Left ventricle myocardium inferior (tissue), 1 donor: ENCODE data around the gene MT1E. TPM values are rescaled to one million over a fixed set of nuclear protein-coding genes. Genes with fewer than 3 reads are reported as not detected.

Experiments used
- DNase-seq: peaks from one replicate; pipeline ENCODE4 v3.0.0-alpha.2; 2020
- H3K27ac ChIP-seq: fragments of 200-600 bp; replicated peaks from 2 replicates; pipeline ENCODE4 v1.8.0; 2021
- H3K27me3 ChIP-seq: fragments of 200-600 bp; 2 replicates; pipeline ENCODE4 v1.8.0; 2021; ENCODE audit warnings: low read depth
- H3K36me3 ChIP-seq: fragments of 200-600 bp; 2 replicates; pipeline ENCODE4 v1.8.0; 2021
- H3K4me1 ChIP-seq: fragments of 200-600 bp; 2 replicates; pipeline ENCODE4 v1.8.0; 2021
- H3K4me3 ChIP-seq: fragments of 200-600 bp; 2 replicates; pipeline ENCODE4 v1.8.0; 2021; ENCODE audit warnings: mild to moderate bottlenecking, moderate library complexity
- H3K9me3 ChIP-seq: fragments of 200-600 bp; replicated peaks from 2 replicates; pipeline ENCODE4 v1.8.0; 2021
- intact Hi-C: fragments of 100-400 bp; cut with micrococcal nuclease; formaldehyde crosslinking; loops from one replicate; pipeline ENCODE4 v1.11.0; 2022
- total RNA-seq: library from RNA; stranded (reverse); fragmentation: NEBNext Ultra II Directional; extraction: Animal tissue kit (Norgen Biotek cat#: 25700); gene quantifications from one replicate; pipeline ENCODE4 v1.2.1, GENCODE V29; 2021
- TF ChIP-seq, protein P1 (sequence below): fragments of 200-600 bp; IDR thresholded peaks from 2 replicates; pipeline ENCODE4 v1.8.0; 2021; ENCODE audit warnings: antibody characterized with exemption, mild to moderate bottlenecking, borderline replicate concordance
- donor health status: DM: no; HTN: yes; CAD: no; lungs with severe emphysema.

The MT1E gene
- total RNA-seq, 1 donor from 2014 or later: 126 TPM

DNA sequence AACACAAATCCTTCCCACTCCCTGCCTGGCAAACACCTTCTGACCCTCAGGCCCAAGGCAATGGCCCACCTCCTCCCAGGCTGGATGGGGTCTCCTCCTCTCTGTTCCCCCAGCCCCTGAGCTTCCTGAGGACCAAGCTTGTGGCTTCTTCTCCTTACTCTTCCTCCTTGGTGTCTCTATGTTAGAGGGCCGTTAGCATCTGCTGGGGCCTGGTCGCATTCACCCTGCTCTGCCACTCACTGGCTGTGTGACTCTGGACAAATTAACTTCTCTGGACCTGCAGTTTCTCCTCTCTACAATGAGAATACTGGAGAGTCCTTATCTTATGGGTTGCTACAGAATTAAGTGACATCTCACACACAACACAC, 17.9 kb upstream of the MT1E start:
- no peaks in the 10 kb centered on the region for H3K9me3 ChIP-seq
- TF ChIP-seq, protein P1, sequence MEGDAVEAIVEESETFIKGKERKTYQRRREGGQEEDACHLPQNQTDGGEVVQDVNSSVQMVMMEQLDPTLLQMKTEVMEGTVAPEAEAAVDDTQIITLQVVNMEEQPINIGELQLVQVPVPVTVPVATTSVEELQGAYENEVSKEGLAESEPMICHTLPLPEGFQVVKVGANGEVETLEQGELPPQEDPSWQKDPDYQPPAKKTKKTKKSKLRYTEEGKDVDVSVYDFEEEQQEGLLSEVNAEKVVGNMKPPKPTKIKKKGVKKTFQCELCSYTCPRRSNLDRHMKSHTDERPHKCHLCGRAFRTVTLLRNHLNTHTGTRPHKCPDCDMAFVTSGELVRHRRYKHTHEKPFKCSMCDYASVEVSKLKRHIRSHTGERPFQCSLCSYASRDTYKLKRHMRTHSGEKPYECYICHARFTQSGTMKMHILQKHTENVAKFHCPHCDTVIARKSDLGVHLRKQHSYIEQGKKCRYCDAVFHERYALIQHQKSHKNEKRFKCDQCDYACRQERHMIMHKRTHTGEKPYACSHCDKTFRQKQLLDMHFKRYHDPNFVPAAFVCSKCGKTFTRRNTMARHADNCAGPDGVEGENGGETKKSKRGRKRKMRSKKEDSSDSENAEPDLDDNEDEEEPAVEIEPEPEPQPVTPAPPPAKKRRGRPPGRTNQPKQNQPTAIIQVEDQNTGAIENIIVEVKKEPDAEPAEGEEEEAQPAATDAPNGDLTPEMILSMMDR: no peak
- H3K27ac ChIP-seq: peak overlapping the region; percentile 95
- intact Hi-C loops: loop anchor here (10.0 kb wide), 1 partner anchor 93 kb away; no protein-coding TSS in a partner anchor
- no peak for DNase-seq
- peak overlapping the region; percentile 78 for H3K4me3 ChIP-seq
- H3K4me1 ChIP-seq: peaks cover 66% of the 10 kb centered on the region
- no peaks in the 10 kb centered on the region for H3K27me3 ChIP-seq
- no peaks in the 10 kb centered on the region for H3K36me3 ChIP-seq

DNA sequence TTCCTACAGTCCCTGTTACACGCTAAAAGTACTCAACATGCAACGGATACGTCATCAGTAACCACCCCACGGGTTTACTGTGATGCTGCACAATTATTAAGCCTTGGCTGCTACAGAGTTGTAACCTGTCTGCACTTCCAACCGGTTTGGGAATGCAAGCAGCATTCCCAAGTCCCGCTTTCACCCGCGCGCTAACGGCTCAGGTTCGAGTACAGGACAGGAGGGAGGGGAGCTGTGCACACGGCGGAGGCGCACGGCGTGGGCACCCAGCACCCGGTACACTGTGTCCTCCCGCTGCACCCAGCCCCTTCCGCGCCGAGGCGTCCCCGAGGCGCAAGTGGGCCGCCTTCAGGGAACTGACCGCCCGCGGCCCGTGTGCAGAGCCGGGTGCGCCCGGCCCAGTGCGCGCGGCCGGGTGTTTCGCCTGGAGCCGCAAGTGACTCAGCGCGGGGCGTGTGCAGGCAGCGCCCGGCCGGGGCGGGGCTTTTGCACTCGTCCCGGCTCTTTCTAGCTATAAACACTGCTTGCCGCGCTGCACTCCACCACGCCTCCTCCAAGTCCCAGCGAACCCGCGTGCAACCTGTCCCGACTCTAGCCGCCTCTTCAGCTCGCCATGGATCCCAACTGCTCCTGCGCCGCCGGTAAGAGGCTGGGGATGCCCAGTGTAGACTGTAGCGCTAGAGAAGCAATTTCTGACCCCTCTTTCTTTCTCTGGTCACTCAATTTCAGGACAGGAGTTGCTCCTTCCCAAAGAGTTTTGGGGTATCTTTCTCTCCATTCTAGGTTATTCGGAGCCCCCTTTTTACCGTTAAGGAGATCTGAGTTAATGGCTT, 17.3 kb upstream of the MT1E start, which contains the start of gene MT2A:
Gene MT2A, plus strand, starts transcription at position 542 of the 833 bp plus-strand sequence. Its CDS starts 72 bp downstream, at position 614.
- no peaks in the 10 kb centered on the region for H3K27me3 ChIP-seq
- peak; percentile 97 for DNase-seq
- no peaks in the 10 kb centered on the region for H3K36me3 ChIP-seq
- intact Hi-C loops: loop anchor here (10.0 kb wide), 1 partner anchor 93 kb away; no protein-coding TSS in a partner anchor
- H3K9me3 ChIP-seq: no peaks in the 10 kb centered on the region
- peak within 1 kb of the TSS; percentile 95 for H3K27ac ChIP-seq
- TF ChIP-seq, protein P1: no peak
- peaks cover 66% of the 10 kb centered on the region for H3K4me1 ChIP-seq
- H3K4me3 ChIP-seq: peak within 1 kb of the TSS; percentile 78

GRCh38 chr16:56608876-56609462, 16.6 kb upstream of the MT1E start:
- intact Hi-C loops: loop anchor here (10.0 kb wide), 1 partner anchor 94 kb away; no protein-coding TSS in a partner anchor
- Histone ChIP-seq H3K36me3 (no peaks in the 10 kb centered on the region), H3K9me3 (no peaks in the 10 kb centered on the region), H3K27me3 (no peaks in the 10 kb centered on the region), H3K4me3 (peak overlapping the region; percentile 78), H3K27ac (peak overlapping the region; percentile 95), H3K4me1 (peaks cover 66% of the 10 kb centered on the region)
- TF ChIP-seq, protein P1: peak; percentile 25
- DNase-seq: no peak

GRCh38 chr16:56609463-56609921, 16.1 kb upstream of the MT1E start:
- TF ChIP-seq, protein P1: no peak
- Histone ChIP-seq H3K27me3 (no peaks in the 10 kb centered on the region), H3K27ac (peak overlapping the region; percentile 95), H3K36me3 (no peaks in the 10 kb centered on the region), H3K4me3 (peak overlapping the region; percentile 78), H3K9me3 (no peaks in the 10 kb centered on the region), H3K4me1 (peaks cover 66% of the 10 kb centered on the region)
- intact Hi-C loops: loop anchor here (10.0 kb wide), 1 partner anchor 95 kb away; no protein-coding TSS in a partner anchor
- no peak for DNase-seq

GRCh38 chr16:56610017-56610608, 15.5 kb upstream of the MT1E start:
- H3K36me3 ChIP-seq: no peaks in the 10 kb centered on the region
- DNase-seq: no peak
- H3K27me3 ChIP-seq: no peaks in the 10 kb centered on the region
- H3K4me1 ChIP-seq: peaks cover 66% of the 10 kb centered on the region
- H3K9me3 ChIP-seq: no peaks in the 10 kb centered on the region
- intact Hi-C loops: no loop called here
- H3K27ac ChIP-seq: peak overlapping the region; percentile 95
- peak overlapping the region; percentile 78 for H3K4me3 ChIP-seq
- TF ChIP-seq, protein P1: no peak
